Spleen (tissue), 11 donors: ENCODE results near the gene TNNI3. TPM values are rescaled to one million over a fixed set of nuclear protein-coding genes. Genes with fewer than 3 reads are reported as not detected.

Experiments
- DNase-seq: peaks from one replicate; pipeline ENCODE4 v3.0.0-alpha.2; 2020
- H3K27ac ChIP-seq, 8 donors: fragments of 200-600 bp; sonication (generic) in 7 of 8; 1 replicate in 4 of 8; 2 replicates in 4 of 8; pipeline versions ENCODE4 v1.5.0 to v1.8.0; 2016 to 2021; ENCODE audit warnings: inconsistent platforms in 4 of 8, mild to moderate bottlenecking in 4 of 8, moderate library complexity in 1 of 8
- H3K27me3 ChIP-seq, 7 donors: fragments of 200-600 bp; sonication (generic) in 6 of 7; replicated peaks in 1 of 7; 1 replicate in 4 of 7; 2 replicates in 3 of 7; pipeline versions ENCODE4 v1.5.0 to v1.8.0; 2016 to 2021; ENCODE audit warnings: inconsistent platforms in 3 of 7, mild to moderate bottlenecking in 1 of 7
- H3K36me3 ChIP-seq, 6 donors: fragments of 200-600 bp; sonication (generic) in 5 of 6; 1 replicate in 4 of 6; 2 replicates in 2 of 6; pipeline versions ENCODE4 v1.5.0 to v1.8.0; 2016 to 2021; ENCODE audit warnings: inconsistent platforms in 2 of 6
- H3K4me1 ChIP-seq, 6 donors: fragments of 200-600 bp; sonication (generic) in 5 of 6; 1 replicate in 3 of 6; 2 replicates in 3 of 6; pipeline versions ENCODE4 v1.5.0 to v1.8.0; 2016 to 2021; ENCODE audit warnings: inconsistent platforms in 3 of 6
- H3K4me3 ChIP-seq, 8 donors: fragments of 200-600 bp; sonication (generic) in 7 of 8; 1 replicate in 4 of 8; 2 replicates in 4 of 8; pipeline versions ENCODE4 v1.5.0 to v1.8.0; 2016 to 2021; ENCODE audit warnings: inconsistent platforms in 4 of 8, mild to moderate bottlenecking in 4 of 8, moderate library complexity in 2 of 8
- H3K9me3 ChIP-seq, 8 donors: fragments of 200-600 bp; sonication (generic) in 7 of 8; 1 replicate in 4 of 8; 2 replicates in 4 of 8; pipeline versions ENCODE4 v1.5.0 to v1.8.0; 2016 to 2021; ENCODE audit warnings: inconsistent platforms in 4 of 8
- POLR2A ChIP-seq, 3 donors: fragments of 450-650 bp; IDR thresholded peaks; one replicate each; pipeline ENCODE4 v1.5.1; 2017; ENCODE audit warnings: antibody characterized with exemption in 3 of 3, mild to moderate bottlenecking in 1 of 3
- POLR2AphosphoS5 ChIP-seq, 3 donors: sonication (generic); formaldehyde crosslinking; IDR thresholded peaks; one replicate each; pipeline ENCODE4 v1.5.1; 2017; ENCODE audit warnings: antibody characterized with exemption in 3 of 3
- WGBS, 5 donors: extraction: QIAGEN DNeasy Blood & Tissue Kit in 3 of 5; methylation state at CpG; one replicate each; pipeline versions ENCODE4 v1.1.5 to v1.1.7; 2013 to 2018; 5-methylcytosine and 5-hydroxymethylcytosine counted together
- intact Hi-C: fragments of 100-400 bp; cut with DNase I; formaldehyde crosslinking; loops from one replicate; pipeline ENCODE4 v1.15.0; 2023; ENCODE audit warnings: low total_unique reads
- polyA plus RNA-seq, 3 donors: library from polyadenylated mRNA; stranded (reverse); fragments of 200-250 nt; gene quantifications; one replicate each; pipeline ENCODE4 v1.2.1, GENCODE V29; 2013
- total RNA-seq, 7 donors: library from RNA; depleted of rRNA in 3 of 7; stranded (reverse); fragments of >200 nt in 3 of 7; fragmentation: NEBNext Ultra II Directional in 4 of 7; extraction: Animal tissue kit (Norgen Biotek cat#: 25700) in 4 of 7; gene quantifications; one replicate each; pipeline versions ENCODE4 v1.1.0 to v1.2.1, GENCODE V29; 2016 to 2021
- TF ChIP-seq, protein P1 (sequence below), 11 experiments: fragments of 200-600 bp in 7 of 11; fragments of 450-650 bp in 4 of 11; sonication (generic) in 4 of 11; IDR thresholded peaks in 8 of 11; conservative IDR thresholded peaks in 3 of 11; 1 replicate in 7 of 11; 2 replicates in 4 of 11; pipeline versions ENCODE4 v1.4.0 to v1.8.0; 2016 to 2021; ENCODE audit warnings: antibody characterized with exemption in 11 of 11, inconsistent platforms in 4 of 11, mild to moderate bottlenecking in 1 of 11
- donor health status: healthy with polysubstance abuse.
- donor health status: DM: no; HTN: no; CAD: no; lungs with moderate emphysema.
- donor health status: DM: no; HTN: no; CAD: no.
- donor health status: Bipolar disorder and iron deficiency.
- donor health status: healthy.
- donor health status: DM: no; HTN: no; CAD: no.
- donor health status: DM: yes; HTN: yes; CAD: no.

Gene TNNI3
- total and polyA plus RNA-seq, 10 donors, result 0.15 to 0.74 (median 0.70) TPM; not detected in 7

DNA sequence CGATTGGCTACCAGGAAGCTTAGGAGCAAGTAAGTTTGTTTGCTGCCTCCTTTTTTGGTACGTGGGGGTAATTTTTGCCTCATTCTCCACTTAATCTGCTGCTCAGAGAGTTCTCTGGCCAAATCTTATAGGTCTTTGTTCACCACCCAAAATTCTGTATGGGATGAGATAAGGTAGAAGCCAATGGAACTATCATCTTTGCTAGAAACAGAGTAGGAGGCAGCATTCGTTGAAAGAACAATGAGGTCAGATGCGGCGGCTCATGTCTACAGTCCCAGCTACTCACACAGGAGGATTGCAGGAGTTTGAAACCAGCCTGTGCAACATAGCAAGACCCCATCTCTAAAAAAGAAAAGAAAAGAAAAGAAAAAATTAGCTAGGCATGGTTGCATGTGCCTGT, 13.9 kb upstream of the TNNI3 start:
- H3K4me1 ChIP-seq, result peaks cover 10 to 35% (median 24%) of the 10 kb centered on the region in 6 donors
- DNase-seq, result no peak
- 77 to 90% (median 83%) methylated on average over 5 of the region's 5 CpGs for WGBS, 5 donors
- peaks cover 16 to 100% (median 84%) of the 10 kb centered on the region in 7 donors for H3K27me3 ChIP-seq
- no peaks in the 10 kb centered on the region for H3K36me3 ChIP-seq
- intact Hi-C loops, result no loop called here
- peaks cover 0 to 4% (median 0%) of the 10 kb centered on the region in 8 donors for H3K9me3 ChIP-seq
- no peak overlapping the region for H3K27ac ChIP-seq
- TF ChIP-seq POLR2A (IDR thresholded peaks at IDR 0.05) (no peak), POLR2AphosphoS5 (IDR thresholded peaks at IDR 0.05) (no peak)
- TF ChIP-seq, protein P1, sequence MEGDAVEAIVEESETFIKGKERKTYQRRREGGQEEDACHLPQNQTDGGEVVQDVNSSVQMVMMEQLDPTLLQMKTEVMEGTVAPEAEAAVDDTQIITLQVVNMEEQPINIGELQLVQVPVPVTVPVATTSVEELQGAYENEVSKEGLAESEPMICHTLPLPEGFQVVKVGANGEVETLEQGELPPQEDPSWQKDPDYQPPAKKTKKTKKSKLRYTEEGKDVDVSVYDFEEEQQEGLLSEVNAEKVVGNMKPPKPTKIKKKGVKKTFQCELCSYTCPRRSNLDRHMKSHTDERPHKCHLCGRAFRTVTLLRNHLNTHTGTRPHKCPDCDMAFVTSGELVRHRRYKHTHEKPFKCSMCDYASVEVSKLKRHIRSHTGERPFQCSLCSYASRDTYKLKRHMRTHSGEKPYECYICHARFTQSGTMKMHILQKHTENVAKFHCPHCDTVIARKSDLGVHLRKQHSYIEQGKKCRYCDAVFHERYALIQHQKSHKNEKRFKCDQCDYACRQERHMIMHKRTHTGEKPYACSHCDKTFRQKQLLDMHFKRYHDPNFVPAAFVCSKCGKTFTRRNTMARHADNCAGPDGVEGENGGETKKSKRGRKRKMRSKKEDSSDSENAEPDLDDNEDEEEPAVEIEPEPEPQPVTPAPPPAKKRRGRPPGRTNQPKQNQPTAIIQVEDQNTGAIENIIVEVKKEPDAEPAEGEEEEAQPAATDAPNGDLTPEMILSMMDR (IDR thresholded peaks at IDR 0.05 in 8 of 11, conservative IDR thresholded peaks at IDR 0.05 in 3 of 11), result no peak
- no peak overlapping the region for H3K4me3 ChIP-seq

DNA sequence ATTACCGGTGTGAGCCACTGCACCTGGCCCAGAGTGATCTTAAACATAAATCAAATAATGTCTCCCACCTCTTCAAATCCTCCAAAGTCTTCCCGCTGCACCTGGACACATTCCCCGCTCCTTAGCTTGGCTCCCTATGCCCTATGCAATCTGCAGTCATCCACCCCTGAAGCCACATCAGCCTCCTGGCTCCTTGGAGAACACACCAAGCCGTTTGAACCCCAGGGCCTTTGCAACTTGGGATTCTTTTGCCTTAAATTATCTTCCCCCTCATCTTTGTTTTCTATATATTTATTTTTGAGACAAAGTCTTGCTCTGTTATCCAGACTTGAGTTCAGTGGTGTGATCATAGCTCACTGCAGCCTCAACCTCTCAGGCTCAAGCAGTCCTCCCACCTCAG, 11.6 kb upstream of the TNNI3 start:
- Histone ChIP-seq H3K36me3 (no peaks in the 10 kb centered on the region), H3K9me3 (no peaks in the 10 kb centered on the region), H3K27me3 (peaks cover 7 to 100% (median 80%) of the 10 kb centered on the region in 7 donors), H3K4me1 (peaks cover 7 to 35% (median 28%) of the 10 kb centered on the region in 6 donors), H3K27ac (no peak overlapping the region), H3K4me3 (no peak overlapping the region)
- no peak for DNase-seq
- intact Hi-C loops, result no loop called here
- TF ChIP-seq POLR2AphosphoS5 (IDR thresholded peaks at IDR 0.05) (no peak), POLR2A (IDR thresholded peaks at IDR 0.05) (no peak)
- TF ChIP-seq, protein P1 (IDR thresholded peaks at IDR 0.05 in 8 of 11, conservative IDR thresholded peaks at IDR 0.05 in 3 of 11), result no peak
- WGBS, 5 donors, result 61 to 76% (median 63%) methylated on average over 4 of the region's 4 CpGs

DNA sequence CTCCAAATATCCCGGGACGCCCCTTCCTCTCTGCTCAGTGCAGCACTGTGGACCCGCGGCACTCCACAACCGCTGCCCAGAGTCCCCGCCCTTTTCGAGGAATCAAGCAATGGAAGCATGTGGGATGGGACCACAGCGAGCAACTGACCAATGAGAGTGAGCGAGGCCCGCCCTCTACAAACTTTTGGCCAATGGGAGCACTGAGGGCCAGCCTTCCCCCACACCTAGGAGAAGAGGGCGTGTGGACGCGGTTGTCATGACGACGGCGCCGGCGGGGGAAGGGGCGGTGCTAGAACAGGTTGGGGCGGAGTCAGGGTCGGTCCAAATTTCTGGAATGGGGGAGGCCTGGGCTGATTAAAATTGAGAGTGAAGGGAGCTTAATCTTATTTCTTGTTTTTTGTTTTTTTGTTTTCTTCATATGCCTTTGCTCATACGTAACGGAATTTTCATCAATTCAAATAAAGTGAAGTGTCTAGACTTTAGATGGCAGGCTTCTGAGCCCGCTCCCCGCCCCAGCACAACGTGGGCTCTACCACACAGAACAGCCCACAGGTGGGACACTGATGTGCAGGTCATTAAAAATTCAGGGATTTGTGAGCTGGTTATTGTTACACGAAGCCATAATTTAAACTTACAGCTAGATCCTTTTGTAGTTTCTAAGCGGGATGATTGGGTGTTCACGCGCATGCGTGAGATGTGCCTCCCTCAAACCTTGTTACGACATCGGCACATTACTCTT, 9.2 kb upstream of the TNNI3 start, which contains the start of gene DNAAF3:
TSS of gene DNAAF3 (minus strand) at position 84 of the 739 bp plus-strand sequence. CDS start 200 bp downstream, outside the sequence.
- Histone ChIP-seq H3K4me3 (peak within 1 kb of the TSS in 7 of 8 donors; percentile 23 to 68 (median 40)), H3K9me3 (no peaks in the 10 kb centered on the region), H3K36me3 (no peaks in the 10 kb centered on the region), H3K27me3 (peaks cover 7 to 100% (median 77%) of the 10 kb centered on the region in 7 donors), H3K4me1 (peaks cover 0 to 21% (median 17%) of the 10 kb centered on the region in 6 donors), H3K27ac (peak within 1 kb of the TSS in 2 of 8 donors; percentile 22 to 32)
- WGBS, 5 donors, result 1 to 3% (median 2%) methylated on average over 33 of the region's 33 CpGs
- intact Hi-C loops, result no loop called here
- TF ChIP-seq, protein P1 (IDR thresholded peaks at IDR 0.05 in 8 of 11, conservative IDR thresholded peaks at IDR 0.05 in 3 of 11), result no peak
- TF ChIP-seq POLR2A (IDR thresholded peaks at IDR 0.05) (no peak), POLR2AphosphoS5 (IDR thresholded peaks at IDR 0.05) (peak in 2 of 3 donors; percentile 8 to 66)
- DNase-seq, result peak; percentile 91

DNA sequence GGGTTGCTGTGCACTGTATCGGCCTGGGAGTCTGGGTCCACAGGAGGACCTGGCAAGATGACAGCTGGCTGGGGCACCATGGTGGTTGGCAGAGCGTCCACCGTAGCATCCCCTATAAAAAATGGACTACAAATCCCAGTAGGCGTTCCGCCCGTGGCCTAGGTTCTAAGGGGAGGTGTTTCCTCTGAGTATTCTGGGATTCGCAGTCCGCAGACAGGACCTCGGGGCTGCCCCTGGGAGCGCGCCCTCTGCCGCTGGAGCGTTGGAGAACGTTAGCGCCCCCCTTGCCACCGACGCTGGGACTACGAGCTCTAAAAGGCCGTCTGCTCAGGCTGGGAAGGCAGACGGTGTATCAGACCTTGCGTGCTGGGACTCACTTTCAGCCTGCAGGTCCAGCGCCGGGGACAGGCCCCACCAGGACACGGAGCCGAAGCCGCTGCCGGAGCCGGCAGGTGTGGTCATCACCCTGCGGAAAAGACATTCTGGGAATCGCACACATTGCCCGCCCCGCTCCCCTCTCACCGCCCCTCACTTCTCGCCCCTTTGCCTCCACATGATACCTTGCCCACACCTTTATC, 8.5 kb upstream of the TNNI3 start:
- Histone ChIP-seq H3K9me3 (no peaks in the 10 kb centered on the region), H3K36me3 (no peaks in the 10 kb centered on the region), H3K27ac (peak overlapping the region in 2 of 8 donors; percentile 22 to 32), H3K4me1 (peaks cover 0 to 23% (median 17%) of the 10 kb centered on the region in 6 donors), H3K27me3 (peaks cover 7 to 100% (median 84%) of the 10 kb centered on the region in 7 donors), H3K4me3 (peak overlapping the region in 7 of 8 donors; percentile 23 to 68 (median 40))
- WGBS, 5 donors, result 1 to 8% (median 2%) methylated on average over 12 to 34 of the region's 34 CpGs
- no peak for TF ChIP-seq POLR2AphosphoS5 (IDR thresholded peaks at IDR 0.05)
- TF ChIP-seq, protein P1 (IDR thresholded peaks at IDR 0.05 in 8 of 11, conservative IDR thresholded peaks at IDR 0.05 in 3 of 11), result peak in 5 of 11 experiments; percentile 15 to 38 (median 17)
- intact Hi-C loops, result no loop called here
- peak; percentile 79 for DNase-seq
